ENCODE results near the gene HPD. TPM values are rescaled to one million over a fixed set of nuclear protein-coding genes. Genes with fewer than 3 reads are reported as not detected.
"Not testable (repeated sequence)": the region's sequence is repeated elsewhere in the genome, so short reads cannot be mapped to it uniquely, and the experiment has no call there.

HPD gene
- total RNA-seq, 4 donors from 2014 or later: 0.63 to 1.1 TPM; not detected in 2

GRCh38 chr12:121861636-121862254 is 3.1 kb upstream of the HPD start:
- Histone ChIP-seq H3K9me3 (no peaks in the 10 kb centered on the region), H3K4me3 (no peak overlapping the region), H3K4me1 (peaks cover 3 to 31% (median 8%) of the 10 kb centered on the region in 4 donors), H3K27ac (peak overlapping the region in 1 of 4 donors; percentile 33), H3K36me3 (no peaks in the 10 kb centered on the region), H3K27me3 (no peaks in the 10 kb centered on the region)
- no peak for DNase-seq (ENCODE audit: low spot score in 2 of 2)
- TF ChIP-seq CTCF (IDR thresholded peaks at IDR 0.05) (no peak), POLR2A (IDR thresholded peaks at IDR 0.05) (peak in 1 of 2 donors; percentile 16)
- 25 to 34% methylated on average over 11 of the region's 11 CpGs for WGBS, 2 donors

- not testable (repeated sequence) for H3K27me3 ChIP-seq; H3K36me3 ChIP-seq; H3K9me3 ChIP-seq; H3K4me3 ChIP-seq; H3K27ac ChIP-seq; DNase-seq (ENCODE audit: low spot score in 2 of 2)
- 96 to 97% methylated on average over 3 to 4 of the region's 4 CpGs for WGBS, 2 donors
- peaks cover 3 to 31% (median 8%) of the 10 kb centered on the region in 4 donors for H3K4me1 ChIP-seq
Observed at GRCh38 chr12:121860699-121861098, 2.0 kb upstream of the HPD start.

GRCh38 chr12:121860257-121860656 is 1.6 kb upstream of the HPD start:
- Histone ChIP-seq H3K27me3 (no peaks in the 10 kb centered on the region), H3K27ac (peak overlapping the region in 1 of 4 donors; percentile 87), H3K4me3 (no peak overlapping the region), H3K36me3 (no peaks in the 10 kb centered on the region), H3K4me1 (peaks cover 3 to 31% (median 8%) of the 10 kb centered on the region in 4 donors), H3K9me3 (no peaks in the 10 kb centered on the region)
- 100% methylated on average over 1 of the region's 1 CpG; no CpG with 5 or more reads in 1 of the 2 donors for WGBS, 2 donors
- DNase-seq (ENCODE audit: low spot score in 2 of 2): no peak
- no peak for TF ChIP-seq CTCF (IDR thresholded peaks at IDR 0.05)
- TF ChIP-seq EP300 (IDR thresholded peaks at IDR 0.05): no peak
- TF ChIP-seq POLR2A (IDR thresholded peaks at IDR 0.05): no peak

- TF ChIP-seq EP300 (IDR thresholded peaks at IDR 0.05): no peak
- TF ChIP-seq POLR2A (IDR thresholded peaks at IDR 0.05): no peak
- Histone ChIP-seq H3K4me3 (no peak overlapping the region), H3K27ac (peak overlapping the region; percentile 62 to 93 (median 78)), H3K9me3 (no peaks in the 10 kb centered on the region), H3K27me3 (no peaks in the 10 kb centered on the region), H3K4me1 (peaks cover 3 to 31% (median 8%) of the 10 kb centered on the region in 4 donors), H3K36me3 (no peaks in the 10 kb centered on the region)
- no peak for DNase-seq (ENCODE audit: low spot score in 2 of 2)
- 87% methylated on average over 10 of the region's 10 CpGs for WGBS, 2 donors
Observed at GRCh38 chr12:121858318-121858661, 369 bp downstream of the HPD start.

- no peaks in the 10 kb centered on the region for H3K9me3 ChIP-seq
- TF ChIP-seq CTCF (IDR thresholded peaks at IDR 0.05): no peak
- no peak for TF ChIP-seq EP300 (IDR thresholded peaks at IDR 0.05)
- no peak for TF ChIP-seq POLR2A (IDR thresholded peaks at IDR 0.05)
Observed at GRCh38 chr12:121857322-121858246, 1.1 kb downstream of the HPD start.

GRCh38 chr12:121852392-121852791 is 6.3 kb downstream of the HPD start:
- H3K4me3 ChIP-seq; H3K27ac ChIP-seq; H3K4me1 ChIP-seq; H3K9me3 ChIP-seq; DNase-seq (ENCODE audit: low spot score in 2 of 2); H3K36me3 ChIP-seq; H3K27me3 ChIP-seq: not testable (repeated sequence)
- WGBS, 2 donors: 73% methylated on average over 3 of the region's 3 CpGs

More at GRCh38 chr12:121857322-121858246, 1.1 kb downstream of the HPD start:
- WGBS, 2 donors: 65 to 80% methylated on average over 10 to 11 of the region's 11 CpGs
- H3K4me1 ChIP-seq: peaks cover 3 to 31% (median 8%) of the 10 kb centered on the region in 4 donors
- no peak overlapping the region for H3K4me3 ChIP-seq
- H3K27ac ChIP-seq: peak overlapping the region in 2 of 4 donors; percentile 62 to 87
- no peaks in the 10 kb centered on the region for H3K27me3 ChIP-seq
- H3K36me3 ChIP-seq: no peaks in the 10 kb centered on the region
- DNase-seq (ENCODE audit: low spot score in 2 of 2): no peak
